Measurements from ENCODE around the gene ABI1. TPM values are rescaled to one million over a fixed set of nuclear protein-coding genes. Genes with fewer than 3 reads are reported as not detected.

Gene ABI1
- total and polyA plus RNA-seq, 2 of the 4 experiments (the other 2 are of a cell fraction): 49.6 to 71.3 TPM

- Histone ChIP-seq H3K27me3 (ENCODE audit: control insufficient read depth, insufficient read depth, low read length) (no peaks in the 10 kb centered on the region), H3K9me1 (ENCODE audit: insufficient read depth, low read length) (no peaks in the 10 kb centered on the region), H2BK120ac (ENCODE audit: low read depth, low read length) (no peak overlapping the region), H2BK5ac (ENCODE audit: low read depth, low read length, poor library complexity, severe bottlenecking) (no peak overlapping the region), H3K14ac (replicated peaks; ENCODE audit: low read depth, low read length) (no peak overlapping the region), H3K4me1 (ENCODE audit: control insufficient read depth, insufficient read depth, low read length) (peaks cover 2% of the 10 kb centered on the region), H3K56ac (ENCODE audit: extremely low read depth, insufficient read depth, low read length) (no peak overlapping the region), H2AFZ (replicated peaks; ENCODE audit: low read length, poor library complexity) (no peak overlapping the region), H4K91ac (ENCODE audit: insufficient read depth, low read depth, low read length) (no peak overlapping the region), H3K4me3 (ENCODE audit: insufficient read depth, low read depth, low read length) (no peak overlapping the region), H3K4ac (ENCODE audit: low read depth, low read length) (no peak overlapping the region), H3K18ac (ENCODE audit: low read depth, low read length) (no peak overlapping the region), H3K36me3 (ENCODE audit: control insufficient read depth, insufficient read depth, low read length) (peaks cover 2% of the 10 kb centered on the region; the same call in 1 of the 2 replicates), H3K9ac (ENCODE audit: low read depth, low read length) (no peak overlapping the region), H3K4me2 (ENCODE audit: low read depth, low read length) (no peak overlapping the region), H4K20me1 (ENCODE audit: insufficient read depth, low read length) (peaks cover 25% of the 10 kb centered on the region), H3K79me1 (ENCODE audit: low read depth in 1 of 2, low read length in 2 of 2) (peaks cover 41 to 69% of the 10 kb centered on the region in 2 experiments), H4K5ac (ENCODE audit: low read depth, low read length) (no peak overlapping the region), H2BK15ac (ENCODE audit: low read depth, low read length) (no peak overlapping the region), H2BK20ac (ENCODE audit: low read depth, low read length) (no peak overlapping the region), H3K27ac (ENCODE audit: insufficient read depth, low read length) (no peak overlapping the region), H4K8ac (ENCODE audit: low read depth in 2 of 2, low read length in 2 of 2) (no peak overlapping the region), H3K23ac (ENCODE audit: low read depth, low read length) (no peak overlapping the region), H2AK9ac (replicated peaks; ENCODE audit: low read depth, low read length, poor library complexity) (no peak overlapping the region), H2AK5ac (ENCODE audit: low read depth, low read length) (no peak overlapping the region), H3K9me3 (ENCODE audit: control insufficient read depth, insufficient read depth, low read length) (no peaks in the 10 kb centered on the region)
- intact Hi-C loops (cut with micrococcal nuclease): loop anchor here (5.0 kb wide), 2 partner anchors 32 to 38 kb away; no protein-coding TSS in a partner anchor
- in situ Hi-C loops (cut with MboI; ENCODE audit: low sequenced_read_pairs): no loop called here
- POLR2A ChIA-PET (ENCODE audit: unreplicated experiment): no interaction called here
- dilution Hi-C loops (cut with HindIII; ENCODE audit: low sequenced_read_pairs, unreplicated experiment): no loop called here
- BruUV-seq (replicated peaks): no TSS peak
- TF ChIP-seq SMC3 (IDR thresholded peaks at IDR 0.05; ENCODE audit: low read depth, low read length) (no peak), MXI1 (IDR thresholded peaks at IDR 0.05; ENCODE audit: borderline replicate concordance, low read depth, low read length) (no peak), ELK1 (IDR thresholded peaks at IDR 0.05; ENCODE audit: borderline replicate concordance, low read depth, low read length) (no peak), MAFK (IDR thresholded peaks at IDR 0.05; ENCODE audit: low read depth, low read length) (no peak), POLR2A (IDR thresholded peaks at IDR 0.05; ENCODE audit: low read depth, low read length) (no peak), BHLHE40 (IDR thresholded peaks at IDR 0.05; ENCODE audit: low read depth, low read length) (no peak), USF2 (IDR thresholded peaks at IDR 0.05; ENCODE audit: low read depth, low read length) (no peak), RCOR1 (IDR thresholded peaks at IDR 0.05; ENCODE audit: insufficient replicate concordance, low read length) (no peak), CEBPB (IDR thresholded peaks at IDR 0.05; ENCODE audit: low read depth, low read length) (no peak), CHD1 (IDR thresholded peaks at IDR 0.05; ENCODE audit: low read depth, low read length) (no peak)
- ATAC-seq (ENCODE audit: low read depth) (no peak; the same call in 1 of the 2 replicates), DNase-seq (no peak)
- no CpG with 5 or more reads among the region's 1 CpG for WGBS, 2 experiments (ENCODE audit: extremely low coverage in 2 of 2, insufficient read length in 1 of 2)
- CTCF ChIA-PET: no interaction called here
Measured at GRCh38 chr10:26809973-26810372, 50.8 kb downstream of the ABI1 start.
